Stimulated activated CD8-positive, alpha-beta memory T cell treated with anti-CD3 and anti-CD28 coated beads, Interleukin-12 subunit alpha, Interleukin-12 subunit beta, amount 100 ng/mL, for 1 hour (primary cell): ENCODE measurements around the gene CHD5.

Experiments
- DNase-seq: peaks from one replicate; pipeline ENCODE4 v3.0.0-alpha.2; 2020; ENCODE audit warnings: low read depth

CHD5 gene

DNA sequence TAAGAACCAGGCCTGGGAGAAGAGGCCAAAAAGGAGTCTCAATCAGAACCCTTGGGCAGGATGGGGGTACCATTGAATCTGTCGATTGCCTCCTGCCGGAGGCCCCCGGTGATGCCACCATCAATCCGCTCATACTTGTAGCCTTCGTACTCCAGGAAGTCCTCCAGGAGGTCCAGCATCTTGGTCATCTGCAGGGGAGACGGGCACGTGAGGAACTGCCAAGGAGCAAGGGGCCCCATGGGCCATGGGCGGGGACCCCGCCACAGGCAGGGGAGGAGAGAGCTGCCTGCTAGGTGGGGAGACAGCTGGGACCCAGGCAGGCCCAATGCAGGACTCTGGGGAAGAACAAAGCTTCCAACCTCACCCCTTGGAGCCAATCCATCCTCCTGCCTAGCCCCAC, 48.6 kb downstream of the CHD5 start:
- no peak for DNase-seq

DNA sequence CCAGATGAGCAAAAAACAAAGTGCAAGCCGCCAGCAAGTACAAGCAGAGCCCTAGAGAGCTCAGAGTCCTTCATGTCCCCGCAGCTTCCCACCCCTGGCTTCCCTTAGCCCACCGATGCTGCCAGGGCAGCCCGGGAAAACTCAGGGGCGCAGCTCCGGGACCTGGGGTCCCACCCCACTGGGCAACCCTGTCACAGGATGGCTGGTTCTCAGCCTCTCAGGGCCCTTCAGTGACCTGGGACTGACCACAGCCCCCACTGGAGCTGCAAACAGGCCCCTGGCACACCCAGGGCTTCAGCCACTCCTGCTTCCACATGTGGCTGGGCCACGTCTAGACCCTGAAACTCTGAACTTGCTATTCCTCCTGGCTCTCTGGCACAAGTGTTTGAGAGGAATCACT, 49.5 kb downstream of the CHD5 start:
- DNase-seq = no peak

DNA sequence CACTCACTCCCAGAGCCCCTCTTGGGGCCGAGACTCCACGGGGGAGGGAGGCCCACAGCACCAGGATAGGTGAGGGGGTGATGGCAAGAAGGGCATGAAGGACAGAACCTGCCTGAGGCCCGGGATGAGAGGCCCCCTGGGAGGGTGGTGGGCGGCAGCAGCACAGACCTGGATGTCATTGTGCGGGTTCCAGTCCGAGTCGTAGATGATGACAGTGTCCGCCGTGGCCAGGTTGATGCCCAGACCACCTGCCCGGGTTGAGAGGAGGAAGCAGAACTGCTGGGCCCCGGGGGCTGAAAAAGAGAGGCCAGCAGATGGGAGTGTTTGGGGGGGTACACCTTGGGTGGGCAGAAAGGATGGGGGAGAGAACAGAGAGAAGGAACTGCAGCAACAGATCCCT, 50.1 kb downstream of the CHD5 start:
- DNase-seq = no peak

DNA sequence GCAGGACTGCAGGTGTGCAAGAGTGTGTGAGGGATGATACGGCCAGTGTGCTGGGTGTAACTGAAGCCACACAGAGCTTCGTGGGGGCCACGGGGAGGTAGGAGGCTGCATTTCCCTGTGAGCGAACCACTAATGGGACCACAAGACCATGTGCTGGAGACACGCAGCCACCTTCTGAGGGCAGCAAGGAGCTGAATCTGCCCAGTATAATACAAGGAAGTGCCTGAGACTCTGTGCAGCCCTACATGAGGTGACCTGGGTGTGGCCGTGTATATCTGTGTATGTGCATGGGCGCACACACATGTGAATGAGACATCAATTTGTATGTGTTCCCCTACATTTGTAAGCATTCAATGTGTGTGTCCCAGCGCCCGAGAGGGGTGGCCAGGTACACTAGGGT, 50.8 kb downstream of the CHD5 start:
- no peak for DNase-seq

DNA sequence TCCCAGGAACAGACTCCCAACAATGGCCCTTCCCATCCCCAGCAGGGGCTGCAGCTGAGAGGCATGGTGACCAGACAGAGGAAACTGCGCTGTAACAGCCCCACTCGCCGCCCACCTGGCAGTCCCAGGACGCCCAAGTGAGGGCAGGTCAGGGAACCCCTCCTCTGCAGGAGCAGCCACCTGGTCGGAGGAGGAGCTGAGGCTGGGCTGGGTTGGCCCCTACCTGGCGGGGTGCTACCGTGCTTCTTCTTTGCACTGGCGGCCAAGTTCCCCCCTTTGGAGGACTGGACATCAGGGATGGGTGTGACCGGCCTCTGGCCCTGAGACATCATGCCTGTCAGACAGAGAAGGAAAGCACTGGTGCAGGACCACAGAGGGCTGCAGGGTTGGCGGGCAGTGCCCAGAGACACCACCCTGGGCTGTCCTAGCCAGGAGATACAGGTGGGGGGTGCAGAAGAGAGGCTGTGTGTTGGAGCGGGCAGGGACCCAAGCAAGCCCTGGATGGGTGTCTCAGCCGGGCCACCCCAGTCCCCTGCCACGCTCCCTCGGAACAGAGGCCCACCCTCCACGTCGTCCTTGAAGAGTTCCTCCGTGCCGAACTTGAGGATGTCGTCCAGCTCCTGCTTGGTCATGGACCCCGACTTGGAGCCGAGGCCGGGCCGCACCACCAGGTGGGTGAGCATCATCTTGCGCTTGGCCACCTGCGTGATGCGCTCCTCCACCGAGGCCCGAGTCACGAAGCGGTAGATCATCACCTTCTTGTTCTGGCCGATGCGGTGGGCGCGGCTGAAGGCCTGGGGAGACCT, 51.6 kb downstream of the CHD5 start:
- no peak for DNase-seq

DNA sequence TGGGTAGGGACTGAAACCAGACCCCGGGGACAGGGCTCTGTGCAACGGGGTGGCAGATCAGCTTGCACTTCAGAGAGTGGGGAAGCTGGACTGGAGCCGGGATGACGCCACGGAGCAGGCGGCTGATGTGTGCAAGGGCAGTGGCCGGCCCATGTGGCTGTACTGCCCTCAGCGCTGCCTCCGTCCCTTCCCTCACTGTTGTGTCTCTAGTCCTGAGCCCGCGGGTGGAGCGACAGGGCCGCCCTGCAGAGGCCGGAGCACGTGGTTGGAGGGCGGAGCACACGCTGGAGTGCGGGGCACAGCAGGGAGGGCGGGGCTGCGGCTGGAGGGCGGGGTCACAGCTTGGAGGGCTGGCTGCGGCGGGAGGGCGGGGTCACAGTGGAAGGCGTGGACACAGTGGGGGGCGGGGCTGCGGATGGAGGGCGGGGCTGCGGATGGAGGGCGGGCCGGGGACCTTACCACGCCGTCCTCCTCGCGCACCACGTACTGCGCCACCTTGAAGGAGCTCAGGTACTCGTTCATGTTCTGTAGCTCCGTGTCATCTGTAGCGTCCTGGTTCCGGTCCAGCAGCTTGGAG, 52.4 kb downstream of the CHD5 start:
- DNase-seq = peak; percentile 38

DNA sequence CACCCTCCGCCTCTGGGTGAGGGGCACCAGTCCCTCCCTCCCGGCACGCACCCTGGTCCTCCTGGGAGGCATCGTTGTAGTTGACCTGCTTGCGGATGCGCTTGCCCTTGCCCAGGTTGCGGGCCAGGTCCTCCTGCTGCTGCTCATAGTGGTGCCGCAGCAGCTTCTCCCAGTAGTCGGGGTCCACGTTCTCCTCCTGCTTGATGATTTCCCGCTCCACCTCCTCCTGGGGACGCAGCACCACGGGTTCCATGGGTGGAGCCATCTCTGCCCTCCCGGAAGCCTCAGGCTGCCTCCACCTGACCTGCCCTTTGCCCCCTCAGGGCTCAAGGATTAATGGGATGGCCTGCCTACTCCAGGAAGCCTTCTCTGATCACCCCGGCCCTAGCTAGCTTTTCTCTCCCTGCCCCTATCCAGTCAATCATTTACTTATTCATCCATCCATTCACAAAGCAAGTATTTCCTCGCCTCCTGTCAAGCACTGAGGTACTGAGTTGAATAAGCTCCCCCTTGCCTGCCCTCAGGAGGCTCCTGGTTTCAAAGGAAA, 53.5 kb downstream of the CHD5 start:
- no peak for DNase-seq

DNA sequence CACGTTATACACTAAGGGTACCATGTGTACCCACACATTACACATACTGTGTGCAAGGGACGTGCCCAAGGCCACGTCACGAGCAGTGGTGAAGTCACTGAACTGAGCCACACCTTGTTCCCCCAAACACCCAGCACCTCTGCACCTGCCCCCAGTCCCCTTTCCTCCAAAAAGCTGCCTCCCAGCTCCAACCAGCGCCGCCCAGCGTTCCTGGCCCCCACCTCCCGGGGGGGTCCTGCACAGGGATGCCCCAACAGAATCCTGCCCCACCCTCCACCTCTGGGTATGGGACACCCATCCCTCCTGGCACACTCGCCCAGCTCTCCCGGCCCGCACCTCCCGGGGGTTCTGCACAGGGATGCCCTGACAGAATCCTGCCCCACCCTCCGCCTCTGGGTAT, 54.1 kb downstream of the CHD5 start:
- DNase-seq = no peak

DNA sequence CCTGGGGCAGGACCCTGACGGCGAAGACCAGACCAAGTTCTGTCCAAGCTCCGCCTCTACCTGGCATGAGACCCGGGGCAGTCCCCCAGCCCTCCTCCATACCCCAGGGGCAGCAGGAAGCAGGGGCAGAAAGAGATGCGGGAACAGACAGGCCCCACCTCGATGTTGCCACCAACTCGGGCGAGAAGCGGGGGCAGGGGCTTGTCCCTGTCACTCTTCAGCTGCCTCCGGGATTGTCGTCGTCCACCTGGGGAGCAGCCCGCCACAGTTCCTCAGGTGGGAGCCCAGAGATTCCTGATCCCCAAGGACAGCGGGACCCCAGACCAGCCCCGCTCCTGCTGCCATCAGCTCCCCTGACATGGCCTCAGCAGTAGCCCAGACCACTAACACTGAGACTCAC, 54.8 kb downstream of the CHD5 start:
- DNase-seq = no peak

DNA sequence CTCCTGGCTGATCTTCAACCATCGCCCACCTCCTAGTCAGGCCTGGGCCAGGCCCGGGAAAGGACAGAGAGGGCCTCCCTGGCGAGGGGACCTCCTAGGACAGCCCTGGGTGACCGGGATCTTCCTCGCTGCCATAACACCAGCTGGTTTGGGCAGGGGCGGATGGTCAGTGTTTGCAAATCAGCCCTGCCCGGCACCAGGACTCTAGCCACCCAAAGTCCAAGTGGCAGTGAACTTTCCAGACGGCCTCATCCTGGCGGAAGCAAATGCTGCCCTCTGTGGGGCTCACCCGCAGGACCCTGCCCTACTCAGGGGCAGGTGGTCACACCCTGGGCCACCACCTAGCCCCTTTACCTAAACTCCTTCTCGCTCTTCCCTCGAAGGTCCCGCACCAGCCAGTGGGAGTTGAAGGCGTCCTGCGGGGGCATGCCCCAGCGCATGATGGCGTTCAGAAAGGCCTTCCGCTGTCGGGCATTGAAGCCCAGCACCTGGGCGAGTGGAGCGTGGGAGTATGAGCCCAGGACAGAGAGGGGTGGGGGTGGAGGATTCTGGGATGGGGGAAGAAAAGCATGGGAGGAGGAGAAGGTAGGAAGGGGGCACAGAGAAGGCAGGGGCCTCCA, 55.3 kb downstream of the CHD5 start:
- DNase-seq = no peak

DNA sequence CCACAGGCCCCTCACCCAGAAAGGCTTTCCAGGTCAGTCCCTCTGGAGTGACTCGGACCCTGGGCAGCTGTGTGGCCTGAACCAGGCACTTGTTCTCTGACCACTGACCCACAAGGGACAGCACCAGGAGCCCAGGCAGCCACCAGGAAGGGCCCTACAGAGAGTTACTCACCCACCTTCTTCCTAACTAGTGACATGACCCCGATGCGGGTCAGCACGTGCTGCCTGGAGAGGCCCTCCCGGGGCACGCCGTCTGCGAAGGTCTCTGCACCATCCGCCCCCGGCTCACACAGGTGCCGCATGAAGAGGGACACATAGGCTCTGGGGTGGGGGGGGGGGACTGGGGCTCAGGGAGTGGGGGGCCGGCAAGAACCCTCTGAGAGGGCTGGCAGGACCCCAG, 55.8 kb downstream of the CHD5 start:
- no peak for DNase-seq

DNA sequence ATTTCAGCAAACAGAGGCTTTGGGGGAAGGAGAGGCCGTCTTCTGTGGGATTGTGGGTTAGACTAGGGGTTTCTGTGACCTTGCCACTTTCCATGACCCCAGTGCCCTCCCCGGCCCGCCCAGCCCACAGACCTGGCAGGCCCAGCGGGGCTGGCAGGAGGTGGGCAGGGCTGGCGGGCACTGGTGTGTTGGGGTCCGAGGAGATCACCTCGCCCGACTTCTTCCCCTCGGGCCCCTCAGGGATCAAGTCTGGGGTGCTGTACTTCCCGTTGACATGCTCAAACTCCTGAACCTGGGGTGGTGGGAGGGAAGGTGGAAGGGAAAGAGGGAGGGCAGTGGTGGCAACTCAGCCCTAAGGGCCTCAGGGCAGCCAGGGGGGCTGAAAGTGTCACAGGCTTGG, 56.3 kb downstream of the CHD5 start:
- no peak for DNase-seq

DNA sequence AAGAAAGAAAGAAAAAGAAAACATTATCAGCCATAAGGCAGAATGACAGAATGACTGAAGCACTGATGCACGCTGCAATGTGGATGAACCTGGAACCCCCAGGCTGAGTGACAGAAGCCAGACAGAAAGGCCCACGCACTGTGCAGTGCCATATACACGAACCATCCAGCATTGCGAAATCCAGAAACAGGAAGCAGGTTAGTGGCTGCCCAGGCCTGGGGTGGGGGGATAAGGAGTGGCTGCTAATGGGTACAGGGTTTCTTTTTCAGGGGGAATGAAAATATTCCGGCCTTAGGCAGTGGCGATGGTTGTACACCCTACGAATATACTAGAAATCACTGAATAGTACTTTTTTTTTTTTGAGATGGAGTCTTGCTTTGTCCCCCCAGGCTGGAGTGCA, 57.0 kb downstream of the CHD5 start:
- DNase-seq = no peak

DNA sequence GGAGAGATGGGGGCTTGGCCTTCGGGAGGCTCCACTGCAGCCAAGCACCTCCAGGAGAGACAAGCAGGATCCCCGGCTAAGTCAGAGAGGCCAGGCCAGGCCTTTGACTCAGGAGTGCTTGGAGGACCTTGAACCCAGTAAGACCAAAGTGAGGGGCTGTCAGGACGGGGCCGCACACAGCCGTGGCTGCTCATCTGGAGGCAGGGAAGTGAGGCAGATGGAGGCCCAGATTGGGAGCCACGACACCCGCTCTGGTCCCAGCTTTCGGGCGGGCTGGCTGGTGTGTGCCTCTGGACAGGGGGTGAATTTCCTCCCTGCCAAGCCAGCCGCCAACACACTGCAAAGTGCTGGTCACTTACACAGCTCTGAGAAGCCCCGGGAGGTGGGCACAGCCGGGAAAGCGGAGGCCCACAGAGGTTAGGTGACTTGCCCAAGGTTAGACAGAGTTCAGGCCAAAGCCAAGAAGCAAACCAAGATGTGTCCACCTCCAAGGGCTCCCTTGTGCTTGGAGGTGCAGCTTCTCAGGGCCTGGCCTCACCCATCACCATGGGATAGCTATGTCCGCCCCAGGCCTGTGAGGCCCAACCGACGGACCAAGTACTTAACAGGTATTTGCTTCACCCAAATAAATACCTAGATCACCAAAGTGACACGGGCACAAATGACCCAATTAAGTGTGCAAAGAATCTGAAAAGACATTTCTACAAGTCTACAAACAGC, 58.3 kb downstream of the CHD5 start:
- DNase-seq = no peak

DNA sequence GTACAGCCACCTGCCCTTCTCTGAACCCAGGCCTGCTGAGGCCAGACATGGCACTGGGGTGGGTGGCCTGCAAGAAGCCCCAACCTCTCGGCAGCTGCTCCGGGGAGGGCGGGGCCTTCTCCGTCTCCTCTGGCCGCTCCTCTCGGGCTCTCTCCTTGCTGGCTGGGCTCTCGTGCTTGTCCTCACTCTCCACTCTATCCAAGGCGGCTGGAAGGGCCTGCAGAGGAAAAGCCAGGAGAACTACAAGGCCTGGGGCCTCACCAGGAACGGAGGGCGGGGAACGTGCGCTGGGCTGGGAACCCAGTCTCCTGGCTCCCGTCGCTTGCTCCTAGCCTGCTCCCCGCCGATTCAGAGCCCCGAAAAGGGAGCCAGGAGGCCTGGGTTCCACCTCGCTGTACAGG, 59.1 kb downstream of the CHD5 start:
- DNase-seq = no peak

DNA sequence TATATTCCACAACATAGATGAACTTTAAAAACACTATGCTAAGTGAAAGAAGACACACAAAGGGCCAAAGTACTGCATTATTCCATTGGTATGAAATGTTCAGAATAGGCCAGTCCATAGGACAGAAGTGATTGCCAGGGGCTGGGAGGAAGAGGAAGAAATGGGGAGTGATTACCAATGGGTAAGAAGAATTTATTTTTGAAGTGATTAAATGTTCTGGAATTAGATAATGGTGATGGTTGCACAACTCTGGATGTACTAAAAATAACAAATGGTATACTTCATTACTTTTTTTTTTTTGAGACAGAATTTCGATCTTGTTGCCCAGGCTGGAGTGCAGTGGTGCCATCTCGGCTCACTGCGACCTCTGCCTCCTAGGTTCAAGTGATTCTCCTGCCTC, 61.7 kb downstream of the CHD5 start:
- no peak for DNase-seq

DNA sequence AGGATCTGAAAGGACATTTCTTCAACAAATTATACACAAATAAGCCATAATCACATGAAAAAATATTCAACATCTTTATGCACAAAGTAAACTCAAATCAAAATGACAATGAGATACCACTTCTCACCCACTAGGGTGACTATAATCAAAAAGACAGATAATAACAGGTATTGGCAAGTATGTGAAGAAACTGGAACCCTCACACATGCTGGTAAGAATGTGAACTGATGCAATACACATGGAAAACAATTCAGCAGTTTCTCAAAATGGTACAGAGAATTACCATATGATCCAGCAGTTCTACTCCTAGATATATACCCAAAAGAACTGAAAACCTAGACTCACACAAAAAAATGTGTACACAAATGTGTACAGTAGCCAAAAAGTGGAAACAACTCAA, 62.5 kb downstream of the CHD5 start:
- no peak for DNase-seq

DNA sequence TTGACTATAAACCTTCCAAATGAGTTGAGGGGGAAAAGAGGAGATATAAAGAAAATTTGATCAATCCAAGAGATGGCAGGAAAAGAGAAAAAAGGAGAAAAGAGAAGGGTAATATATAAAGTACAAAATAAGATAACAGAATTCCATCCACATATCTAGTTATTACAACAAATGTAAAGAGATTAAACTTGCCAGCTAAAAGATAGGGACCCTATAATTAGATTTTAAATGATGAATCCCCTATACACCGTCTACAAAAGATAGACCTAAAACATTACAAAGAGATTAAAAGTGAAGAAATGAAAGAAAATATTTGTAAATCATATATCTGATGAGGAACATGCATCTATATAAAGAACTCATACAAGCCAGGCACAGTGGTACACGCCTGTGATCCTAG, 63.1 kb downstream of the CHD5 start:
- no peak for DNase-seq

DNA sequence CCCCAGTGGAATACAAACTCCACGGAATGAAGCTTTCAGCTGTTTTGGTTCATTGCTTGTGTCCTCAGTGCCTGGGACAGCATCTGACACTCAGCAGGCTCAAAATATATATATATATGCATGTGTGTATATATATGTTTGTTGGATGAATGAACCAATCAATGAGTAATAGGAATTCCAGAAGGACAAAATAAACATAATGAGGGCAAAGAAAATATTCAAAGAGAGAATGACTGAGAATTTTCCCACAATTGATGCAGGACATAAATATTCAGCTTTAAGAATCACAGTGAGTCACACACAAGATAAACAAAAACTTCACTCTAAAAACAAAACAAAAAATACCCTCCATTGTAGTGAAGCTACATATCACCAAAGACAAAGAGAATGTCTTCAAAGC, 64.0 kb downstream of the CHD5 start:
- no peak for DNase-seq

DNA sequence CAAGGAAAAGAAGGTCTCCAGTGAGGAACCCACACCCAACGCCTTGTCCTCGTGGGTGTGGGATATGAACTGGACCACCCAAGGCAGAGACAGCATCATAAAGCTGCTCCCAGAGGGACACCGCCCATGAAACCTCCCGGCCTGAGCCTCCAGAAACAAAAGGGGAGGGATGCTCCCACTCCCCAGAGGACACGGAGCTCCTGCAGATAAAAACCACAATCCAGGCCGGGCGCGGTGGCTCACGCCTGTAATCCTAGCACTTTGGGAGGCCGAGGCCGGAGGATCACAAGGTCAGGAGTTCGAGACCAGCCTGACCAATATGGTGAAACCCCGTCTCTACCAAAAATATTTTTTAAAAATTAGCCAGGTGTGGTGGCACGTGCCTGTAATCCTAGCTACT, 66.4 kb downstream of the CHD5 start:
- no peak for DNase-seq

DNA sequence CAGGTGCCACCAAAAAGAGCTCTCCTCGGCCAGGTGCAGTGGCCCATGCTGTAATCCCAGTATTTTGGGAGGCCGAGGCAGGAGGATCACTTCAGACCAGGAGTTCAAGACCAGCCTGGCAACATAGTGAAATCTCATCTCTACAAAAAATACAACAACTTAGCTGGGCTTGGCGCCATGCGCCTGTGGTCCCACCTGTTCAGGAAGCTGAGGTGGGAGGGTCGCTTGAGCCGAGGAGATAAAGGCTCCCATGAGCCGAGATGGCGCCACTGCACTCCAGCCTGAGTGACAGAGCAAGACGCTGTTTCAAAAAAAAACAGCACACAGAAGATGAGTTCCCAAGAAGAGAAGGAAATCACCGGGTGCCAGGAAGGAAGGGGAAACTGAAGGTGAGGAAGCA, 67.0 kb downstream of the CHD5 start:
- DNase-seq = no peak

DNA sequence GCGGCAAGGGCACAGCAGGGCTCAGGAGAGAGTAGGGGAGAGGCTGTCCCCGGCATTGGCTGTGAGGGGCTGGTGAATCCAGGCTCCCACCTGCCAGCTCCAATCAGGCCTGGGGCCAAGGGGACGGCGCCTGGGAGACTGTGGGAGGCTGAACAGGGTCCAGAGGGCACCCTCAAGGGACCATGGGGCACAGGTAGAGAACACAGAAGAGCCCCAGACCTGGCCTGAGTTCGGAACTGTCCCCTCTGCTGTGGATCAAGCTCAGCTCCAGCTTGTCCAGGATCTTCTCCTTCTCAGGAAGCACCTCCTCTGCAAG, 67.5 kb downstream of the CHD5 start:
- no peak for DNase-seq
